Hepatocyte (in vitro differentiated cells): ENCODE data around the gene TTC28. TPM values are rescaled to one million over a fixed set of nuclear protein-coding genes. Genes with fewer than 3 reads are reported as not detected.

ENCODE experiments used
- DNase-seq: peaks from one replicate; pipeline ENCODE4 v3.0.0-alpha.2; 2016; ENCODE audit warnings: low spot score
- H2AFZ ChIP-seq: fragments of 200-600 bp; sonication (generic); 2 replicates; pipeline ENCODE4 v1.6.0; 2016; ENCODE audit warnings: antibody characterized with exemption, mild to moderate bottlenecking
- H3K27ac ChIP-seq: fragments of 200-600 bp; sonication (generic); 2 replicates; pipeline ENCODE4 v1.5.1; 2016; ENCODE audit warnings: mild to moderate bottlenecking
- H3K27me3 ChIP-seq: fragments of 200-600 bp; sonication (generic); 2 replicates; pipeline ENCODE4 v1.6.1; 2016
- H3K36me3 ChIP-seq: fragments of 200-600 bp; sonication (generic); replicated peaks from 2 replicates; pipeline ENCODE4 v1.5.1; 2016; ENCODE audit warnings: low read depth; ENCODE audit not compliant: insufficient read depth
- H3K4me1 ChIP-seq: fragments of 200-600 bp; sonication (generic); 2 replicates; pipeline ENCODE4 v1.5.1; 2016; ENCODE audit warnings: mild to moderate bottlenecking, moderate library complexity; ENCODE audit not compliant: insufficient read depth
- H3K4me2 ChIP-seq: fragments of 200-600 bp; sonication (generic); 2 replicates; pipeline ENCODE4 v1.6.0; 2016
- H3K4me3 ChIP-seq: fragments of 200-600 bp; sonication (generic); 2 replicates; pipeline ENCODE4 v1.5.1; 2016; ENCODE audit warnings: mild to moderate bottlenecking
- H3K79me2 ChIP-seq: fragments of 200-600 bp; sonication (generic); 2 replicates; pipeline ENCODE4 v1.6.0; 2017; ENCODE audit warnings: mild to moderate bottlenecking
- H3K9me2 ChIP-seq: fragments of 200-600 bp; sonication (generic); replicated peaks from 2 replicates; pipeline ENCODE4 v1.6.0; 2017; ENCODE audit warnings: mild to moderate bottlenecking; ENCODE audit not compliant: insufficient read depth
- H3K9me3 ChIP-seq: fragments of 200-600 bp; sonication (generic); 2 replicates; pipeline ENCODE4 v1.5.1; 2016; ENCODE audit warnings: low read depth, mild to moderate bottlenecking
- H4K20me1 ChIP-seq: fragments of 200-600 bp; sonication (generic); 2 replicates; pipeline ENCODE4 v1.6.0; 2016; ENCODE audit warnings: mild to moderate bottlenecking; ENCODE audit not compliant: insufficient read depth, poor library complexity, severe bottlenecking
- EZH2 ChIP-seq: fragments of 200-600 bp; sonication (generic); IDR thresholded peaks from 2 replicates; pipeline ENCODE4 v1.6.1; 2016; ENCODE audit warnings: antibody characterized with exemption, mild to moderate bottlenecking, borderline replicate concordance
- EZH2phosphoT487 ChIP-seq: fragments of 200-600 bp; sonication (generic); IDR thresholded peaks from one replicate; pipeline ENCODE4 v1.6.1; 2018; ENCODE audit warnings: antibody characterized with exemption, mild to moderate bottlenecking, low read depth, moderate library complexity; ENCODE audit not compliant: unreplicated experiment, severe bottlenecking
- WGBS: methylation state at CpG from one replicate; pipeline ENCODE4 v1.1.6; 2016; ENCODE audit warnings: low lambda C conversion rate; ENCODE audit errors: missing lambda C conversion rate; 5-methylcytosine and 5-hydroxymethylcytosine counted together
- polyA plus RNA-seq: library from polyadenylated mRNA; unstranded; fragments of >200 nt; fragmentation: Nextera tagmentation; extraction: Ambion mirVana; gene quantifications from 2 replicates; pipeline ENCODE4 v1.2.1, GENCODE V29; 2016
- total RNA-seq: library from RNA; depleted of rRNA; stranded (reverse); fragments of >200 nt; gene quantifications from 2 replicates; pipeline ENCODE4 v1.2.3, GENCODE V29; 2014
- TF ChIP-seq, protein P1 (sequence below): fragments of 200-600 bp; sonication (generic); IDR thresholded peaks from 2 replicates; pipeline ENCODE4 v1.5.1; 2016; ENCODE audit warnings: antibody characterized with exemption, mild to moderate bottlenecking; ENCODE audit not compliant: poor library complexity

Gene TTC28
- total and polyA plus RNA-seq, 2 experiments from 2014 or later, result 14.7 to 30.4 TPM

DNA sequence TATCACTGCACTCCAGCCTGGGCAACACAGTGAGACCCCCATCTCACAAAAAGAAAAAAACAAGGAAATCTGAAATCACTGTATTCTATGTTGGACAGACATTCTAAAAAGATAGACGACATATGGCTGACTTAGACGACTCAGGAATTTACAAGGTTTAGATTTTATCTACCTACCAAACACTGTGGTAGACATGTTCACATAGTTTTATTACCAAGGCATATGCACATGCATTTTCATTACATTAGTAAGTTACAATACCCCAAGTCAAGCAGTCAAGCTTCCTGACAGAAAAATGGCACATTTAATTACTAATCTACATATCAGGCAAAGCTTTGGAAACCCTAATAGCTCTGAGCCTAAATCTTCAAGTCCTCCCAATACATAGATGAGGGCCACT lies 262.2 kb downstream of the TTC28 start:
- 57% methylated on average over 2 of the region's 2 CpGs for WGBS
- DNase-seq, result no peak

DNA sequence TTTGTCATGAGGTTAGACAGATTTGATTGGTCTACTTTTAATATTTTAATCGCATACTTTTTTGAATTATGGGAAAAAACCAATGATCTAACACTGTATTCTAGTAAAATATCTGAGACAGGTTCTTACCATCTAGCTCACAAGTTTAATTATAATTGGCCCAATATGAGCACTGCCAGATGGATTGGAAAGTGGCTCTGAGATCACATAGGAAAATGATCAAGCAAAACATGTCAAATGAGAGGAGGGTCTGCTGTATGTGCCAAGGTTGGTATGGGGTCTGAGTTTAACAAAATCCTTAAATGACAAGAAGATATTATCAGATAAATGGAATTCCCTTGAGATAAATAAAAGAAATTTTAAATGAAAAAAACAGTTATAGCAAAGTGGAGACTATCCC lies 264.7 kb downstream of the TTC28 start:
- DNase-seq, result no peak
- Histone ChIP-seq H3K79me2 (peaks cover 51% of the 10 kb centered on the region), H3K9me3 (no peaks in the 10 kb centered on the region), H3K4me3 (no peak overlapping the region), H3K9me2 (no peaks in the 10 kb centered on the region), H3K4me2 (no peak overlapping the region), H3K36me3 (no peaks in the 10 kb centered on the region), H3K27me3 (no peaks in the 10 kb centered on the region), H3K27ac (no peak overlapping the region), H3K4me1 (peaks cover 5% of the 10 kb centered on the region), H4K20me1 (no peaks in the 10 kb centered on the region), H2AFZ (no peak overlapping the region)
- 98% methylated on average over 1 of the region's 1 CpG for WGBS
- TF ChIP-seq, protein P1, sequence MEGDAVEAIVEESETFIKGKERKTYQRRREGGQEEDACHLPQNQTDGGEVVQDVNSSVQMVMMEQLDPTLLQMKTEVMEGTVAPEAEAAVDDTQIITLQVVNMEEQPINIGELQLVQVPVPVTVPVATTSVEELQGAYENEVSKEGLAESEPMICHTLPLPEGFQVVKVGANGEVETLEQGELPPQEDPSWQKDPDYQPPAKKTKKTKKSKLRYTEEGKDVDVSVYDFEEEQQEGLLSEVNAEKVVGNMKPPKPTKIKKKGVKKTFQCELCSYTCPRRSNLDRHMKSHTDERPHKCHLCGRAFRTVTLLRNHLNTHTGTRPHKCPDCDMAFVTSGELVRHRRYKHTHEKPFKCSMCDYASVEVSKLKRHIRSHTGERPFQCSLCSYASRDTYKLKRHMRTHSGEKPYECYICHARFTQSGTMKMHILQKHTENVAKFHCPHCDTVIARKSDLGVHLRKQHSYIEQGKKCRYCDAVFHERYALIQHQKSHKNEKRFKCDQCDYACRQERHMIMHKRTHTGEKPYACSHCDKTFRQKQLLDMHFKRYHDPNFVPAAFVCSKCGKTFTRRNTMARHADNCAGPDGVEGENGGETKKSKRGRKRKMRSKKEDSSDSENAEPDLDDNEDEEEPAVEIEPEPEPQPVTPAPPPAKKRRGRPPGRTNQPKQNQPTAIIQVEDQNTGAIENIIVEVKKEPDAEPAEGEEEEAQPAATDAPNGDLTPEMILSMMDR, result no peak
- TF ChIP-seq EZH2 (no peak), EZH2phosphoT487 (no peak)

More for the DNA sequence above, 262.2 kb downstream of the TTC28 start:
- no peaks in the 10 kb centered on the region for H3K9me3 ChIP-seq
- H4K20me1 ChIP-seq, result no peaks in the 10 kb centered on the region
- H3K4me3 ChIP-seq, result no peak overlapping the region
- H3K27ac ChIP-seq, result no peak overlapping the region
- no peak overlapping the region for H2AFZ ChIP-seq
- H3K27me3 ChIP-seq, result no peaks in the 10 kb centered on the region
- H3K4me2 ChIP-seq, result no peak overlapping the region
- H3K36me3 ChIP-seq, result no peaks in the 10 kb centered on the region
- peaks cover 5% of the 10 kb centered on the region for H3K4me1 ChIP-seq
- H3K79me2 ChIP-seq, result peaks cover 45% of the 10 kb centered on the region
- TF ChIP-seq, protein P1, result no peak
- no peak for TF ChIP-seq EZH2
- no peak for TF ChIP-seq EZH2phosphoT487
- H3K9me2 ChIP-seq, result no peaks in the 10 kb centered on the region

DNA sequence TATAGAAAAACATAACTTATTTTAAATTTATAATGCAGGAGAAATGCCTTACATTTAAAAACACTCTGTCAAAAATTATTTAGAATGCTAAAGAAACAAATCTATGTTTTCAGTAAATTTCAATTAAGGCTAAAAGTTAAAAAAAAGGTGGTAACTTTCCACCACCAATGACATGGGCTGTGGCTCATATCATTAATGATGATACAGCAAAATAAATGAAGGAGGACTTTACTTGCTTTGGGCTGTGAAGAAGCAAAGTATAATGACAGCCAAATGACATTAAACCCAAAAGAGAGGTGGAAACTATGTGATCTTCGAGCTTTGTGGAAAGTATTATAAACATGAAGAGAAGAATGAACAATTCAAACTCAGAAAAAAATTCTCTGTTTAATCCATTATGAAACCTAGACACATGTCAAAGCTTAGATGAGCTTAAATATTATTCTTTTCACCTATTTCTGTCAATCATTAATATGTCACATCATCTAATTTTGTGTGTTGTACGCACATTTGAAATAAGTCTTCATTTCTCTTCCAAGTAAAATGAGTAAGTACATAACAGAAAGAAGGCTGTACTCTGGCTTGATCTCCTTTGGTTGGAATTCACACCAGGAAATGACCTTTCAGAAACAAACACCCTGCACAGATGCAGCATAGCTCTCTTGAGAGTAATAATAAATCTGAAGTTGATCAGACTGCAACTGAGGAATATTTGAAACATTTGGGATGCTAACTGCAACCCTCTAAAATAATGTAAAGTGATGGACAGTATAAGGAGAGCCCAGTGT lies 265.8 kb downstream of the TTC28 start:
- Histone ChIP-seq H3K27ac (no peak overlapping the region), H3K9me2 (no peaks in the 10 kb centered on the region), H4K20me1 (no peaks in the 10 kb centered on the region), H3K4me2 (no peak overlapping the region), H3K79me2 (peaks cover 54% of the 10 kb centered on the region), H3K27me3 (no peaks in the 10 kb centered on the region), H3K36me3 (no peaks in the 10 kb centered on the region), H3K9me3 (no peaks in the 10 kb centered on the region), H3K4me3 (no peak overlapping the region), H3K4me1 (peaks cover 5% of the 10 kb centered on the region), H2AFZ (no peak overlapping the region)
- 98% methylated on average over 2 of the region's 2 CpGs for WGBS
- no peak for TF ChIP-seq EZH2
- TF ChIP-seq, protein P1, result no peak
- no peak for TF ChIP-seq EZH2phosphoT487
- no peak for DNase-seq
